GF-D8 (cell line): ENCODE measurements around the gene SMOC1.

Source experiments
- DNase-seq: peaks from one replicate; lab custom pipeline; 2025; lab: John Stamatoyannopoulos, UW

SMOC1 gene

DNA sequence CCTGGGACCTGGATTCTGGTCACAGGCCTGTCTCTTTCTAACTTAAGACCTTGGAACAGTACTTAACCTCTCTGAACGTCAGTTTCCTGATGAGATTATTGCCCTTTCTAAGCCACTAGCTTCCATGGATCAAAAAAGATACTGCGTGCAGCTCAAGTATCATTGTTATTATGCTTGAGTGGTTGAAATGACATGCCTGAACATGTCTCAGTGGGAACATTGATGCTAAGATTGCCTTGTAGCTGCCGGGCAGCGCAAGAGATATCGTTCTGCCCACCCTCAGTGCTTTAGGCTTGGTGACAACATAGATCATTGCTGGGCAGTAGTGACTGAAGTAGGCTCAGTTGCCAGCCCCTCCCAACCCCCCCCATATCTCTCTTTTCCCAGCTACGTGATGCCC lies 131.9 kb downstream of the SMOC1 start:
- no peak for DNase-seq

DNA sequence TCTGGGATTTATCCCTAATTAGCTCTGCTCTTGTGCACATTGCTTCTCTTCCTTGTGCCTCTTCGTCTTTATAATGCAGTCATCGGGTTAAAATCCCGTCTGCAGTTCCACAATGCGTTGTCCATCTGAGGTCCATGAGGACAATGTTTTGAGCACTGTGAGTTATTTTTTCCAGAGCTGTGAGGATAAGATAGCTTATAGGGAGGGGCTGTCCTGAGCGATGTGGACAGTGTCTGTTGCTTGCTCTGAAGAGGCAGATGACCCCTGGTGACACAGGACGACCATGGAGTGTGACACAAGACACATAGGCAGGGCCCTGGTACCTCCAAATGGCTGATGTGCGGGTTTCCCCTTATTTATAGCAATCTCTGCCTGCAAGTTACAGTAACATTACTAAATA lies 132.5 kb downstream of the SMOC1 start:
- DNase-seq = no peak

DNA sequence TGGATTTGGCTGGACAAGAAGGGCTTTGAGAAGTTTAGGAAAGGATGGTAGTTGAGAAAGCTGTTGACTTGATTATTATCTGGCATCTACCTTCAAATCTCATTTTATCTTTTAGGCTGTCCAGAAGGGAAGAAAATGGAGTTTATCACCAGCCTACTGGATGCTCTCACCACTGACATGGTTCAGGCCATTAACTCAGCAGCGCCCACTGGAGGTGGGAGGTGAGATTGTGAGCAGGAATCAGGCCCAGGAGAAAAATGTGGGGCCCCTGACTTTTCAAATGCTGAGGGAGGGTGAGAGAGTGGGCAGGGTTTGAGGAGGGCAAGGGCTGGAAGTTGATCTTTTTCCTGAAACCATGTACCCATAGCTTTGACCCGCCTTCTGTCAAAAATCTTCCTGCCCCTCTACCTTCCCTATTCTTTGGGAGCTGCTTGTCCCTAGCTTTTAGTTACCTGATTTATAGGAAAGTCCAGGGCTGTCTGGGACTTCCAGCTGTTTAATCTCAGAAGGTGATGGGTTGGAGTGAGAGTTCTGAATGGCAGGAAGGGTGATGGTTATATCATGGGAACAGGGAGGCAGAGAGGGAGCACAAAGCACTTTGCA lies 134.2 kb downstream of the SMOC1 start:
- no peak for DNase-seq

DNA sequence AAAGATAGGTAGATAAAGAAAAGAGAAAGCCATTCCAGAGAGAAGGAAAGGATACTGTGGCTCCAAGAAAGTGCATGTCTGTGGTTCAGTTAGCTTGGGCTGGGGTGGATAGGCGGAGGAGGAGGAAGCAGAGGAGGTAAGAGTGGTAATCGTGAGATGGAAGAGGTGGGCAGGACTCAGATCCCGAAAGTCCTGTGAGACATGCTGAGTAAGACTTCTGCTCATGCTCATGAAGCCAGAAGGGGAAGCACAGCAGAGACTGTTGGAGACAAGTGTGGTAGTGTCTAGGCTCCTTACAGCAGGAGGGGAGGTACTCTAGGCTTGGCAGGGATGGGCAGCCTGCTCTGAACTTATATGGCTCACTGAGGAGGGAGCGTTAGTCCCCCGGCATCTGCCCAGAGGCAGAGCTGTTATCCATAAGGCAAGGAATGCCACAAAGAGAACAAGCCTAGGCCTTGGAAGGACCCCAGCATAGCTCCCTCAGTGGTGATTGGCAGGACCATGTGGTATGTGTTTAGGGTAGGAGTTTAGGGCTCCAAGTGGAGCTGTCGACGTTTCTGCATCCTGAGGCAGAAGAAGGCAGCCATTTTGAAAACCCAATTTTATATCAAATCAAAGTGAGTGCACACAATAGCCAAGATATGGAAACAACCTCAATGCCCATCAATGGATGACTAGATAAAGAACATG lies 135.3 kb downstream of the SMOC1 start:
- no peak for DNase-seq

DNA sequence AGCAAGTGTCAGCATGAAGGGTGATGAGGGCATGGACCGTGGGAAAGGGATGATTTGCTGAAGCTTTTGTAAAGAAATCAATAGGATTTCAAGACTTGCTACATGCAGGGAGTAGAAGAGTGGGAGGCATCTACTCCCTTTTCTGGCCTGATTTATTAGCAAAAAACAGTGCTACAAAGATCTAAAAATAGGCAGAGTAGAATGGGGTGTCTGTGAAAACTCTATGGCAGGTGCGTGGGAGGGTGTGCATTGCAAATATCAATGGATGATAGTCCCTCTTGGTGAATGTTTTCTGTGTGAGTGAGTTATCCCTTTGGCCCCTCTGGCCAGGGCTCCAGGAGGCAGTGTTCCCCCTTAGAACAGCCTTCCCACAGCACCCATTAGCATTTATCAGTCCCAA lies 139.0 kb downstream of the SMOC1 start:
- no peak for DNase-seq

DNA sequence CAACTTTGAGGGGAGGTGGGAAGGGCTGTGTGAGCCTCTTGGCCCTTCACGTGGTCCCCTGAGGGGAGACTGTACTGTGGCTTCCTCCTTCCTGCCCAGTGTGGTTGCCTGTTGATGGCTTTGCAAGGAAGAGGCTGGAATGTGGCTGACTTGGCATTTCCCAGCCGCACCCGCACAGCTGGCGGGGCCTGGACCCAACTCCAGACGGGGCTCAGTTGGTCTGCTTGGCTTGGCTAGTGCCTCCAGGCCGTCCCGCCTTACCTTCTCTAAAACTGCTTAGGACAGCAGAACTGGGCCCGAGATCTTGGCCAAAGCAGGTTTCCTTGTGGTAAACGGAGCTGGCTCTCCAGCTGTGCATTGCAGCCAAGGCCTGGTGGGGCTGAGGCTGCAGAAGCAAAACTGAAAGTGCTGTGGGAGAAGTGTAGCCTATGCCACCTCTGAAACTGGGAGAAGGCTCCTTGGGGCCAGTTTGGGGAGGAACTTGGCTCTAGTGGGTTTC lies 139.5 kb downstream of the SMOC1 start:
- no peak for DNase-seq

DNA sequence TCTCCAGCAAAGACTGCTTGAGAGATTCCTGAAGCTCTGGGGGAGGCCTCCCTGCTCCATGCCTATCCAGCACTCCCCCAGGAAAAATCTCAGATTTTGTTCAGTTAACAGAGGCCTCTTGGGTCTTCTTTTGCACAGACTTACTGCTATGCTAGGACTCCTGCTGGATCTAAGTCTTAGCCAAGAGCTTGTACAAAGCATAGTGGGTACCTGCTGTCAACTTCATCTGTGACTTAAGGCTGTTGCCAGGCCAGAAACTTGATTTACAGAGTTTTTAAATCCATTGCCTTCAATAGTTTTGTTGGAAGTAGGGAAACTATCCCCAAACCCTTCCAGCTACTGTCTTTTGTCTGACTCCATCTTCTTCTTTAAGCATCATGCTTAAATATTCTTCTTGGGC lies 140.5 kb downstream of the SMOC1 start:
- DNase-seq = no peak

DNA sequence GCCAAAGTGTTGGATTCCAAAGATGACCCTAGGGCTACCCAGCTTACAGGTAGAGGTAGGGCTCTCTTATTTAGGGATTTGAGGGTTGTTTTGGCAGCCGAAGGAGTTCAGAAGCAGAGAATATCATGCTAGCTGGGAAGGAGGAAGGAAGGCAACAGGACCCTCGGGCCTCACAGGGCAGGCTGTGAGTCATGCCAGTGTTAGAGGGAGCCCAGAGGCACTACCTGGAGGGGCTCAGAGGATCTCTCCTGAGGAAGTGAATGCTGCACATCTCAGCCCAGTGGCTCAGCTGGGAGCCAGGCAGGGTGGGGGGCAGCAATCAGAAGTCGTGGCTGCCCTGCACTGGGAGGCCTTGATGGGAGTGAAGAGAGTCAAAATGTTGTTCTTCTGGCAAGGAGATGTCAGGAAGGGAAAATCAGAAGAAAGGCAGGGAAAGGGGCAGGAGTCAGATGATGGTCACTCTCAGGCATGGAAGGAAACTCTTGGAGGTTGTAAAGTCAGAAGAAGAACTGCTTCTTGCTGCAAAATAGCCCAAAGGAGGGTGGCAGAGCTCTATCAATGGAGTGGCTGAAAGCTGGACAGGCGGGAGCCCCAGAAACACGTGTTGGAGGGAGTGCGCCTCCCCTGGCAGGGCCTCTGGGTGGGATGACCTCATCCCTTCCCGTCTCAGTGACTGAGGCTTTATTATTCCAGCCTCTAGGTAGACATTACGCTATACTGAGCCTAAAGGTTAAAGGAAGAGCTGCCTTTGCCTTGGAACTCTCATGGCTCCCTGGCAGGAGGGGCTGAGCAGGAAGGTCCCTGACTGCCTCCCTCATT lies 141.3 kb downstream of the SMOC1 start:
- no peak for DNase-seq

DNA sequence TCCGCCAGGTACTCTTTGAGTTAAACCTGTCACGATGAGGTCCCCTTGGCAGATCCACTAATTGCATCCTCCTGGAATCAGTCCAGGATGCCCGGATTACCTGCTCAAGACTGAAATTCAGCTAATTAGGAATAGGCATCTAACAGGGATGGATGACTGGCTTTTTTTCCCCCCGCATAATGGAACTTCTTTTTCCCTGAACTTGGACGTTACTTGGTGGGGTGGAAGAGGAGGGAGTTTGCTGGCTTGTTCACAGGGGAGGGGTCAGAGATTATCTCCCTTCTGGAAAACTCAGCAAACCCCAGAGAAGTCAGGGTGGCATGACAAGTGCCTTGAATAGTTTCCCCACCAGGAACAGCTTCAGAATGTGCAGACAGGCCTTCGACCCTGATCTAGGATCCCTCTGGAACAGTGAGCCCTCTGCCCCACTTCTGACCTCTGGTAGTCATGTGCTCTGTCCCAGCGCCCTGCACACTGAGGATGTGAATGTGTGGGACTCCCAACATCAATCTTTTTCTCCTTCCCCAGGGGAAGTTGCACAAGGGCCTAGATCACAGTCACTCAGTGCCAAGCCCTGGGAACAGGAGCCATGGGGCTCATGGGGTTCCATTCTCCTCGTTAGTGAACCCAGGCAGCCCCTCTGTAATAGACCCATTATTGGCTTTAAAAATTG lies 142.5 kb downstream of the SMOC1 start:
- DNase-seq = no peak

DNA sequence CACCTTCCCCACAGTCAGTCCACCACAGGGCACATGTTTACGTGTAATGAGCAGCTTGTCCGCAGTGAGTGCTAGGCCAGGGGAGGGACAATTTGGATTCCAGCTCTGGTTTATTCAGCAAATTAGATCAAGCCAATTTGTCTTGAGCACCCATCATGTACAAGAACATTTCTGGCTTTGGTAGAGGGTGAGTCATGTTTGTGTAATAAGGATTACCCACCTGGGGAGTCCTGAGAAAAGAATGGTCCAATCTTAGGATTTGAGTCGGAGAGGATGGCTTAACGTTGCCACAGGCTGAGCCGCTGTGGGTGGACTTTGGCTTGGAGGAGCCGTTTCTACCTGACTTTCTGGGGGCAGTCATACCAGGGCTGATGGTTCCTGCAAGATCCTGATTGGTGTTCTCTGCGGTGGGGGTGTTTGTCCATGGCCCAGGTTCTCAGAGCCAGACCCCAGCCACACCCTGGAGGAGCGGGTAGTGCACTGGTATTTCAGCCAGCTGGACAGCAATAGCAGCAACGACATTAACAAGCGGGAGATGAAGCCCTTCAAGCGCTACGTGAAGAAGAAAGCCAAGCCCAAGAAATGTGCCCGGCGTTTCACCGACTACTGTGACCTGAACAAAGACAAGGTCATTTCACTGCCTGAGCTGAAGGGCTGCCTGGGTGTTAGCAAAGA lies 143.7 kb downstream of the SMOC1 start:
- DNase-seq = no peak

DNA sequence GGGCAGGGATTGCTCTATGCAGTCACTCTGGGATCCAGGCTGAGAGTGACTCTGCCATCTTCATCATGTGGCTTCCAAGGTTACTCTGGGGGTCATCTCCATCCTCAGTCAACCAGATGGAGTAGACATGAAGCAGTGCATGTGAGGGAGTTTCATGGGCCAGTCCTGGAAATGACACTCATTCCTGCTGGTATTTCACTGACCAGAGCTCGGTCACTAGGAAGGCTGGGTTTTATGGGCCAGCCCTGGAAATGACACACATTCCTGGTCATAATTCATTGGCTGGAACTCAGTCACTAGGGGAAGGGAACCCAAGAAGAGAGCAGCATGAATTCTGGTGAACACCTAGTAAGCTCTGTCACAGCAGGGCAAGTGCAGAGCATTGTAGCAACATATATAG lies 144.7 kb downstream of the SMOC1 start:
- DNase-seq = no peak

DNA sequence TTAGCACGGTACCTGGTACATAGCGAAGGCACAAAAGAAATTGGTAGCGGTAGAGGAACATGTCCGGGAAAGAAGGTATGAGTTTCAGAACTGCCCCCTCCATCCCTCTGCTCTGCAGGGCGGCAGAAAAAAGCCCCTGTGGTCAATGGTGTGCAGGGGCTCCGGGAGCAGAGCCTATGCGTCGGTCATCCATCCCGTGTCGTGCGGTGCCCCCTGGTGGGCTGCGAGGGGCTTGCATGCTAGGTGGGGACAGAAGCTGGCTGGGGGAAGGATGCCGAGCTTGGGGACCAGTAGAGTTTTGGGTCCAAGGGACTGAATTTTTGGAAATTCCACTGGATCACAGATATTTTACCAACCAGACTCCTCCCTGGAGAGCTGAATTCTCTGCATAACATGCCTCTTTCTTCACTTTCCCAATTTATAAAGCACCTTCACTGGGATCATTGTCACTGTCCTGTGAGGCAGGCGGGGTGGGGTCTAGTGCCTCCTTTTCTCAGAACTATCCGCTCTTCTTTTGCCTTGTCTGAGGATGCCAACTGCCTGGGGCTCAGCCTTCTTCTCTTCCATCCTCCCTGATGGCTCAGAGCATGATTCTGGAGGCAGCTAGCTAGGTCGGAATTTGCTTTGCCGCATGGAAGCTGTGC lies 148.7 kb downstream of the SMOC1 start:
- DNase-seq = no peak

DNA sequence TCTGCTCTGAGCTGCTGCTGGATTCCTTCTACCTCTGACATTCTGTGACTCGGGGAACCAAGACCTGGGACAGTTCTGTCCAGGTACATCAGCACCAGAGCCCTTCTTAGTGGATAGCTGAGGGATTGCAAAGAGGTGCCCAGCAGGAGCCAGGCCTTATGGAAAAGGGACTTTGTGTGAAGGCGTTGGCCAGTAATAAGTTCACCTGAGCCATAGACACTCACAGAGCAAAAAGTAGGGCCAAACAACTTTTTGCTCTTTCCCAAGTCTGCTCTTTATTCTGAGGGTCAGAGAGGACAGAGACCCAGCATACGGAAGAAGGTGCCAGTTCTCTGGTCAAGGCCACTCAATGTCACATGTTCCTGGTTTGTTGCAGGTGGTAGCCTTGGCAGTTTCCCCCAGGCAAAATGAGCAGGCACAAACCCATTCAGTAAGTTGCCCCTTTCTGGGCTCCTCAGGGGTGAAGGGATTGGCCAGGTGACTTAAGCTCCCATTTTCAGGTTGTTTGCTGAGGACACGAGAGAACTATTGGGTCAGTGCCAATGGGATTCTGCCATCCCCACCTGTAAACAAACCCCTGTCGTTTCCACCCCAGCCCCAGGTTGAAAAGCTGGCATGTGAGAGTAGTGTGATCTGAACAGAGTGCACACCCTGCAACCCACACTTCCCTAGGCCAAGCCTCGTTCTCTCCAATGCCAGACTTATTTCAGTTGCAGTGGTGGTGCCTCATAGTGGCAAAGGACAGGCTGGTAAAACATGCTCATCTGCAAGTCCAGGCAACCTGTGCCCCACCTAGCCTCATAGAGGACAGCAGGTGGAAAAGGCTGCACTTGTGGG lies 150.3 kb downstream of the SMOC1 start:
- no peak for DNase-seq

DNA sequence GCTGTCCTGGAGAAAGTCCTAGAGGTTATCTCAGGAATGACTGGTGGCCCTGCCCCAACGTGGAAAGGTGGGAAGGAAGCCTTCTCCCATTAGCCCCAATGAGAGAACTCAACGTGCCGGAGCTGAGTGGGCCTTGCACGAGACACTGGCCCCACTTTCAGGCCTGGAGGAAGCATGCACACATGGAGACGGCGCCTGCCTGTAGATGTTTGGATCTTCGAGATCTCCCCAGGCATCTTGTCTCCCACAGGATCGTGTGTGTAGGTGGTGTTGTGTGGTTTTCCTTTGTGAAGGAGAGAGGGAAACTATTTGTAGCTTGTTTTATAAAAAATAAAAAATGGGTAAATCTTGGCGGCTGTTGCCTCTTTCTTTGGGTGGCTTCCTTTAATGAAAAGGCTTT lies 152.8 kb downstream of the SMOC1 start:
- DNase-seq = no peak

DNA sequence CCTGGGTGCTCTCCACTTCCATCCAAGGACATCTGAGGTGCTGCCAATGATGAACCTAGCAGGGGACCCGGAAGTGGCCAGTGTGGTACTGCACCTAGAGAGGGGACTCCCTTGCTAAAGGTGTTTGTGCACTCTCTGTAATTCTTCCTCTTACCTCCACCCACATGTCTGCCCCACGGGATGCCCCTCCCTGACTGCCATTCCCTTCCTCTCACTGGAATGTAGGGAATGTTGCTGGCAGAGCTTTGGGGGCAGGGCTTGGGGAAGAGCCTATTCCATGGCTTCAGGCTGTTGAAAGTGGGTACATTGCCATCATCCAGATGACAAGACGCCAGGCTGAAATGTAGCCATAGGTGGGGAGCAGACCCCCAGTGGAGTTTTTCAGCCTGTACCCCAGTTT lies 153.2 kb downstream of the SMOC1 start:
- DNase-seq = no peak

DNA sequence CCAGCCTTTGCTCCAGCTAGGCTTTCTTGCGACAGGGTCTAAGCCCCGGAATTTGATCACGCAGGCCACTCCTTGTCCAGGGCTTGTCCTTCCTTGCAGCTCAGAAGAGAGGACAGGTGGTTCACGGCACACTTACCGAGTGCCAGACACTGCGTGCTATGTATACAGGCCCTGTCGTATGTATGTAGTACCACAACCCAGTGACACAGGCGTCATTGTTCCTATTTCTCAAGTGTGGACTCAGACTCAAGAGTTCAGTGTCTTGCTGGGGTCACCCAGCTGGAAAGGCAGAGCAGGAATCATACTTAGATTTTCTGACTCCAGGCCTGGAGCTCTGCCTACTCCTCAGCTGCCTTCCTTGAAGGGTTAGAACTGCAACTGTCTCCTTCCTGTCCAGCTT lies 153.9 kb downstream of the SMOC1 start:
- no peak for DNase-seq

DNA sequence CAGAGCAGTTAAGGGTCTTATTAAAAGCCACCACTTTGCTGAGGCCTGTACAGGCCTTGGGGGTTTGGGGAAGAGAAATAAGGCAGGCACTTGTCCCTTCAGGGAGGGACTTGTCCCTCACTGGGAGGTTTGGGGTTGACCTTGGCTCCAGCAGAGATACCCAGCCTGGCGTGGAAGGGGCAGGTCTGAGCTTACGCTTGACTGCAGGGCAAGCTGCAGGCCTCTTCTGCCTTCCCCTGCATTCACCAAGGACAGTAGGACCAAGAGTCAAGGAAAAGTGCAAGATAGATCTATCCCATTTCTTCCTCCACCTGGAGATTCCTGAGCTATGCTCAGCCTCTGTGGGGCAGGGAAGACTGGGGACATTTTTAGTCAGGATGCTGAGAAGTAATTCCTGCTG lies 154.3 kb downstream of the SMOC1 start:
- DNase-seq = no peak

DNA sequence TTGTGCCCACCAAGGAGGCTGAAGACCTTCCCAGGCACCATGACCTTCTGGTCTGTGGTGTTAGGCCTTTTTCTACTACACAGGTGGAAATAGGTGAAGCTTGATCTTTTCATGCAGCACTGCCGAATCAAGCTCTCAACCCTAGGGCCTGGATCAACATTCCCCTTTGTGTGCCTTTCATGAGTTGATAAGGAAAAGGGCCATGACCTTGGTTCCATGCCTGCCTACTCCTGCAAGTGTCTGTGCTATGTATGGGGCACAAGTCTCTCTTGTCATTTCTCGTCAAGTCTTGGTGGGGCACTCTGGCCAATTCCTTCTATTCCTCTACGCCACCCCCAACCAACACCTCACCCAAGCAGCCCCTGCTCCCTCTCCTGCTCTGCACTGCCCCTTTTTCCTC lies 155.0 kb downstream of the SMOC1 start:
- no peak for DNase-seq

DNA sequence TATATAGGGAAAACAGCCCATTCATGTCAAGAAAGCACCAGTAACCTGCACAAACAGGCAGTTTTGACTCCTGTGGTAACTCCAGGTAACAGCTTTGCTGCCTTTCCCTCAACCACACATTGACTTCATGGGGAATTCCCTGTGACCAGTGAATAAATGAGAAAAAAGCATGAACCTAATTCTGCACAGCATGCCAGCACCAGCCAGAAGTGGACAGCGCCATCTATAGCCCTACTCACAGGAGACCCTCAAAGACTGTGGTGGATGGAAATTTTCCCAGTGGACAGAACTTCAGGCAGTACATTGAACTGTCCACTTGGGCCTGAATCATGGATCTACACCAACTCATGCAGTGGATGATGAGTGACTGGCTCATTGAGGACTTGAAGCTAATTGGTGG lies 157.4 kb downstream of the SMOC1 start:
- DNase-seq = no peak

DNA sequence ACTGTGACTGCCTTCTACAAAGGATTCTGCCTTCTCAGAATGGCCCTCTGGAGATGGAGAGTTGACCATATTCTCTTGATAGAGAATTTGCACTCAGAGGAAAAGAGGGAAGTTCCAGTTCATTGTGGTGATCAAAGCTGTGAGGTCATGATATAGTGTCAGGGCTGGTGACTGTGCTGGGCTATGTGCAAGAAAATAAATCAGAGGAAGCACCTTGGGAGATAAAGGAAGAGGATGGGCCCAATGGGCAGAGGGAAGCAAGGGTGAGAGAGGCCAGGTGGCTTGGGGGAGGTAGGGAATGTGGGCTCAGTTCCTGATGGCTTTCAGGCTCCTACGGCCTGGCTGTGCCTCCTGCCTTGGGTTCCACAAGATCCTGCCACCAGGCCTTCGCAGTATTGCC lies 163.8 kb downstream of the SMOC1 start:
- DNase-seq = no peak

DNA sequence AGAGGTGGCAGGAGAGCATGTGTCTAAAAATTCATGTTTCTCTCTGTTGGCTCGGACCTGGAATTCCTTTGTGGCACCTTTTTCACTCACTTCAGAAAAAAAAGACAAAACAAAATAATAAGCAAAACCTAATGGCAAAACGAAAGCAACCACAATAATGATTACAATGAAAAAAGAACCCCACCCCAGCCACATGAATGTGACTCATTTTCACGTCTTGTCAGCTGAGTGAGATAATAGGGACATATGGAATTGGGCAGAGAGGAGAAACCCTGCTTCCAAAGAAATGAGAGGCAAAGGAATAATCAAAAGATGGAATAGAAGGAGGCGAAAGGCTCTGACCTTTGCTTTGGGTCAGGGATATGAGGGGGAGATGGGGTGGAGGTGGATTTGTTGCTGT lies 166.1 kb downstream of the SMOC1 start:
- DNase-seq = no peak
